Measurements from ENCODE around the gene CYP27C1. TPM values are rescaled to one million over a fixed set of nuclear protein-coding genes. Genes with fewer than 3 reads are reported as not detected.

The CYP27C1 gene
- total RNA-seq, 2 donors from 2014 or later = not detected

- no peak for DNase-seq (ENCODE audit: low spot score)
- ATAC-seq = no peak
- Mint-ChIP-seq H3K27me3 (peaks cover 11 to 12% of the 10 kb centered on the region in 2 donors), H3K27ac (no peak overlapping the region), H3K9me3 (no peaks in the 10 kb centered on the region), H3K36me3 (no peaks in the 10 kb centered on the region), H3K4me1 (ENCODE audit: low read depth in 2 of 2) (peaks cover 0 to 2% of the 10 kb centered on the region in 2 donors), H3K4me3 (no peak overlapping the region)
These were observed 81.8 kb downstream of the CYP27C1 start for GRCh38 chr2:127138281-127138680.

GRCh38 chr2:127137741-127138140 lies 82.4 kb downstream of the CYP27C1 start:
- Mint-ChIP-seq H3K36me3 (no peaks in the 10 kb centered on the region), H3K27me3 (peaks cover 11 to 12% of the 10 kb centered on the region in 2 donors), H3K27ac (no peak overlapping the region), H3K9me3 (no peaks in the 10 kb centered on the region), H3K4me3 (no peak overlapping the region), H3K4me1 (ENCODE audit: low read depth in 2 of 2) (peaks cover 0 to 2% of the 10 kb centered on the region in 2 donors)
- ATAC-seq (peak in 1 of 2 donors; percentile 45), DNase-seq (ENCODE audit: low spot score) (no peak)

GRCh38 chr2:127137225-127137624 lies 82.9 kb downstream of the CYP27C1 start:
- Mint-ChIP-seq H3K9me3 (no peaks in the 10 kb centered on the region), H3K36me3 (no peaks in the 10 kb centered on the region), H3K4me3 (no peak overlapping the region), H3K4me1 (ENCODE audit: low read depth in 2 of 2) (peaks cover 0 to 2% of the 10 kb centered on the region in 2 donors), H3K27me3 (peaks cover 11 to 12% of the 10 kb centered on the region in 2 donors), H3K27ac (no peak overlapping the region)
- ATAC-seq (no peak), DNase-seq (ENCODE audit: low spot score) (no peak)

- Mint-ChIP-seq H3K27ac (no peak overlapping the region), H3K27me3 (peaks cover 6% of the 10 kb centered on the region in 2 donors), H3K9me3 (no peaks in the 10 kb centered on the region), H3K4me1 (ENCODE audit: low read depth in 2 of 2) (peaks cover 0 to 2% of the 10 kb centered on the region in 2 donors), H3K4me3 (no peak overlapping the region), H3K36me3 (no peaks in the 10 kb centered on the region)
- no peak for DNase-seq (ENCODE audit: low spot score)
- ATAC-seq = no peak
These were observed 85.0 kb downstream of the CYP27C1 start for GRCh38 chr2:127134833-127135830.

- Mint-ChIP-seq H3K27me3 (peaks cover 0 to 3% of the 10 kb centered on the region in 2 donors), H3K4me1 (ENCODE audit: low read depth in 2 of 2) (no peaks in the 10 kb centered on the region), H3K27ac (peak overlapping the region in 1 of 2 donors; percentile 9), H3K36me3 (no peaks in the 10 kb centered on the region), H3K9me3 (no peaks in the 10 kb centered on the region), H3K4me3 (no peak overlapping the region)
- no peak for ATAC-seq
- no peak for DNase-seq (ENCODE audit: low spot score)
These were observed 85.9 kb downstream of the CYP27C1 start for GRCh38 chr2:127134235-127134634.

Other genes with a start within 250 kb of the CYP27C1 start
- gene BIN1, start 113.1 kb downstream of the CYP27C1 start, total RNA-seq = 10 to 100 TPM; 18.0 to 35.9 TPM
- gene ERCC3, start 73.8 kb upstream of the CYP27C1 start, total RNA-seq = 100 to 1,000 TPM in 1 of 2 donors, 10 to 100 TPM in 1; 73.5 to 102 TPM
- gene MAP3K2, start 167.7 kb upstream of the CYP27C1 start, total RNA-seq = 10 to 100 TPM; 59.0 to 64.6 TPM
- not detected for gene PROC, start 198.1 kb upstream of the CYP27C1 start, total RNA-seq